Right kidney (tissue), 1 donor: ENCODE results near the gene LILRB3.
"Not testable (repeated sequence)": the region's sequence is repeated elsewhere in the genome, so short reads cannot be mapped to it uniquely, and the experiment has no call there.

Experiments
- DNase-seq: peaks from one replicate; pipeline ENCODE4 v3.0.0-alpha.2; 2016

The LILRB3 gene

GRCh38 chr19:54189735-54190502 is 32.9 kb downstream of the LILRB3 start:
- peak; percentile 100 for DNase-seq

GRCh38 chr19:54189145-54189734 is 33.6 kb downstream of the LILRB3 start, which contains the start of gene MBOAT7:
Gene MBOAT7, minus strand, starts transcription at chr19:54189580. Its CDS starts 1,072 bp downstream, at chr19:54188508.
- DNase-seq = peak; percentile 99

- no peak for DNase-seq
Observed at GRCh38 chr19:54188215-54188871, 34.5 kb downstream of the LILRB3 start.

GRCh38 chr19:54186934-54187381 is 35.8 kb downstream of the LILRB3 start:
- no peak for DNase-seq

GRCh38 chr19:54186351-54186750 is 36.5 kb downstream of the LILRB3 start:
- no peak for DNase-seq

- DNase-seq = no peak
Observed at GRCh38 chr19:54183431-54183830, 39.4 kb downstream of the LILRB3 start.

GRCh38 chr19:54181894-54182293 is 40.9 kb downstream of the LILRB3 start:
- DNase-seq = not testable (repeated sequence)

GRCh38 chr19:54180691-54181091 is 42.1 kb downstream of the LILRB3 start:
- DNase-seq = no peak

GRCh38 chr19:54179921-54180461 is 42.8 kb downstream of the LILRB3 start:
- DNase-seq = peak; percentile 50

GRCh38 chr19:54179262-54179852 is 43.5 kb downstream of the LILRB3 start:
- DNase-seq = no peak

- no peak for DNase-seq
Observed at GRCh38 chr19:54178581-54179261, 44.1 kb downstream of the LILRB3 start.

GRCh38 chr19:54173951-54174834 is 48.6 kb downstream of the LILRB3 start:
- DNase-seq = no peak

- DNase-seq = no peak
Observed at GRCh38 chr19:54173359-54173699, 49.5 kb downstream of the LILRB3 start.

GRCh38 chr19:54172471-54173358 is 50.1 kb downstream of the LILRB3 start, which contains the start of gene TMC4:
Gene TMC4, minus strand, starts transcription at chr19:54173160. Its CDS starts 43 bp downstream, at chr19:54173117.
- peak; percentile 51 for DNase-seq

GRCh38 chr19:54171736-54172431 is 50.9 kb downstream of the LILRB3 start:
- DNase-seq = not testable (repeated sequence)

- no peak for DNase-seq
Observed at GRCh38 chr19:54169149-54169740, 53.6 kb downstream of the LILRB3 start.

- DNase-seq = peak; percentile 67
Observed at GRCh38 chr19:54168174-54168917, 54.5 kb downstream of the LILRB3 start.
